ENCODE data around the gene SPINDOC. TPM values are rescaled to one million over a fixed set of nuclear protein-coding genes. Genes with fewer than 3 reads are reported as not detected.
A peak's percentile ranks its signal among the peaks of the same experiment; 100 is the strongest.
"Not testable (repeated sequence)": the region's sequence is repeated elsewhere in the genome, so short reads cannot be mapped to it uniquely, and the experiment has no call there.

Gene SPINDOC
- total RNA-seq, 2 donors from 2014 or later: 7.0 to 12.1 TPM

DNA sequence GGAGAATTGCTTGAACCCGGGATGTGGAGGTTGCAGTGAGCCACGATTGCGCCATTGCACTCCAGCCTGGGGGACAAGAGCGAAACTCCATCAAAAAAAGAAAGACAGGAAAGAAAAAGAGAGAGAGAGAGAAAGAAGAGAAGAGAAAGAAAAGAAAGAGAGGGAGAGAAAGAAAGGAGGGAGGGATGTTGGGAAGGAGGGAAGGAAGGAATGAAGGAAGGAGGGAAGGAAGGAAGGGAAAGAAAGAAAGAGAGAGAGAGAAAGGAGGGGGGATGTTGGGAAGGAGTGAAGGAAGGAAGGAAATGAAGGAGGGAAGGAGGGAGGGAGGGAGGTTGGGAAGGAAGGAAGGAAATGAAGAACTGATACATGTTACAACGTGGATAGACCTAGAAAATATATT lies 12.3 kb upstream of the SPINDOC start:
- DNase-seq (ENCODE audit: low spot score): no peak
- no peak overlapping the region for H3K4me3 ChIP-seq
- TF ChIP-seq, protein P1, sequence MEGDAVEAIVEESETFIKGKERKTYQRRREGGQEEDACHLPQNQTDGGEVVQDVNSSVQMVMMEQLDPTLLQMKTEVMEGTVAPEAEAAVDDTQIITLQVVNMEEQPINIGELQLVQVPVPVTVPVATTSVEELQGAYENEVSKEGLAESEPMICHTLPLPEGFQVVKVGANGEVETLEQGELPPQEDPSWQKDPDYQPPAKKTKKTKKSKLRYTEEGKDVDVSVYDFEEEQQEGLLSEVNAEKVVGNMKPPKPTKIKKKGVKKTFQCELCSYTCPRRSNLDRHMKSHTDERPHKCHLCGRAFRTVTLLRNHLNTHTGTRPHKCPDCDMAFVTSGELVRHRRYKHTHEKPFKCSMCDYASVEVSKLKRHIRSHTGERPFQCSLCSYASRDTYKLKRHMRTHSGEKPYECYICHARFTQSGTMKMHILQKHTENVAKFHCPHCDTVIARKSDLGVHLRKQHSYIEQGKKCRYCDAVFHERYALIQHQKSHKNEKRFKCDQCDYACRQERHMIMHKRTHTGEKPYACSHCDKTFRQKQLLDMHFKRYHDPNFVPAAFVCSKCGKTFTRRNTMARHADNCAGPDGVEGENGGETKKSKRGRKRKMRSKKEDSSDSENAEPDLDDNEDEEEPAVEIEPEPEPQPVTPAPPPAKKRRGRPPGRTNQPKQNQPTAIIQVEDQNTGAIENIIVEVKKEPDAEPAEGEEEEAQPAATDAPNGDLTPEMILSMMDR (IDR thresholded peaks at IDR 0.05): no peak

GRCh38 chr11:63802637-63803414 lies 10.4 kb upstream of the SPINDOC start:
- Histone ChIP-seq H3K4me3 (no peak overlapping the region), H3K36me3 (no peaks in the 10 kb centered on the region), H3K27me3 (no peaks in the 10 kb centered on the region), H3K9me3 (no peaks in the 10 kb centered on the region), H3K27ac (no peak overlapping the region), H3K4me1 (no peaks in the 10 kb centered on the region)
- TF ChIP-seq, protein P1 (IDR thresholded peaks at IDR 0.05): no peak
- DNase-seq (ENCODE audit: low spot score): no peak

More for the DNA sequence above, 12.3 kb upstream of the SPINDOC start:
- H3K36me3 ChIP-seq: no peaks in the 10 kb centered on the region
- no peaks in the 10 kb centered on the region for H3K27me3 ChIP-seq
- H3K27ac ChIP-seq: no peak overlapping the region
- no peaks in the 10 kb centered on the region for H3K4me1 ChIP-seq
- no peaks in the 10 kb centered on the region for H3K9me3 ChIP-seq

DNA sequence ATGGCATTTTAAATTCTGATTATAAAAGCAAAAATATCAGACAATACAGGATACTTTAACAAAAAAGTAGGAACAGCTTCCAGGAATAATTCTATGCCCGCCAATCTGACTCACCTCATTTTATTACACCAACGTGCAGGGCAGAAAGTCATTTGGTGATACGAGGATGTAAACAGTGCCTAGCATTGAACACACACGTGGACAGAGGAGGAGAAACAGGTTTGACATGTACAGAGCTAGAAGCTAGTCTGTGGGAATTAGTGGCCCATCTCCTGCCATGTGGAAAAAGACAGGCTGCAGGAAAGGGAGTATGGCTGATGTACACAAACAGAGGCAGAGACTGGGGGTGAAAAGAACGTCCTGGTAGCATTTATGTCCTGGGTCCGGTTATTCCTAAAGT lies 9.0 kb upstream of the SPINDOC start:
- Histone ChIP-seq H3K27me3 (no peaks in the 10 kb centered on the region), H3K9me3 (no peaks in the 10 kb centered on the region), H3K4me3 (no peak overlapping the region), H3K4me1 (no peaks in the 10 kb centered on the region), H3K36me3 (no peaks in the 10 kb centered on the region), H3K27ac (no peak overlapping the region)
- TF ChIP-seq, protein P1 (IDR thresholded peaks at IDR 0.05): no peak
- no peak for DNase-seq (ENCODE audit: low spot score)

DNA sequence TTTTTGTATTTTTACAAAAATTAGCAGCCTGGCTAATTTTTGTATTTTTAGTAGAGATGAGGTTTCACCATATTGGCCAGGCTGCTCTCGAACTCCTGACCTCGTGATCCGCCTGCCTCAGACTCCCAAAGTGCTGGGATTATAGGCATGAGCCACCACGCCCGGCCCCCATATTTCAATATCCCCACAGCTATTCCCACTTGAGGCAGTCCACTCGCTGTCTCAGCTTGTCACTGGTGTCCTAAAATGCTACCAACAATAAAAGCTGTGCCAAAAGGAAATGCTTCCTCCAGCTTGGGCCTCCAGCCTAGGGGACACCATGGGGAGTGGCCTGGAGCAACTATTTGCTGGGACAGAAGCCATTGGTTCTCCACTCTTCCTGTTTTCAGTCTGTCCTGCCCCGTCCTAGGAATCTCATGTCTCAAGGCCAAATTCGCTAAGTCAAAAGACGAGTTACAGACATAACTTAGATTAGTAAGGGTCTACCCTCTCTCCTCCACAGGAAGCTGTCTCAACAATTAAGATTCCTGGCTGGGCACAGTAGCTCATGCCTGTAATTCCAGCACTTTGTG lies 7.3 kb upstream of the SPINDOC start:
- TF ChIP-seq, protein P1 (IDR thresholded peaks at IDR 0.05): no peak
- Histone ChIP-seq H3K27ac (no peak overlapping the region), H3K27me3 (no peaks in the 10 kb centered on the region), H3K36me3 (no peaks in the 10 kb centered on the region), H3K4me3 (no peak overlapping the region), H3K9me3 (no peaks in the 10 kb centered on the region), H3K4me1 (no peaks in the 10 kb centered on the region)
- DNase-seq (ENCODE audit: low spot score): peak; percentile 59

GRCh38 chr11:63810383-63810782 lies 2.9 kb upstream of the SPINDOC start:
- not testable (repeated sequence) for H3K27ac ChIP-seq; H3K4me3 ChIP-seq; H3K36me3 ChIP-seq; DNase-seq (ENCODE audit: low spot score); H3K27me3 ChIP-seq; H3K9me3 ChIP-seq
- H3K4me1 ChIP-seq: peaks cover 0 to 18% of the 10 kb centered on the region in 2 donors

DNA sequence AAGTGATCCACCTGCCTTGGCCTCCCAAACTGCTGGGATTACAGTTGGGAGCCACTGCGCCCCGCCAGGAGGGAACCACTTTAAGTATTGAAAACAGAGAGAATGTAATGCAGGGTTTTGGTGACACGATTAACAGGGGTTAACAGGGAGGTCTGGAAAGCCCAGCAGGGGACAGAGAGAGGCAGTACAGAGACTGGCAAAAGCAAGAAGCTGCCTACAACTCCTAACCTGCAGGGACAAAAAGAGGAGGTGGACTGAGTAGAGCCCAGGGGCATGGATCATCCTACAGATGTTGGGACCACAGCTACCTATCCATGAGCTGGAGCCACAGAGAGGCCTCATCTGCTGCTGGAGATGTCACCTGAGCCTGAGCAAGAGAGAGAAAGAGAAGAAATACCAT lies 1.7 kb upstream of the SPINDOC start:
- Histone ChIP-seq H3K4me1 (peaks cover 0 to 18% of the 10 kb centered on the region in 2 donors), H3K27me3 (no peaks in the 10 kb centered on the region), H3K36me3 (no peaks in the 10 kb centered on the region), H3K9me3 (no peaks in the 10 kb centered on the region), H3K27ac (no peak overlapping the region), H3K4me3 (no peak overlapping the region)
- TF ChIP-seq, protein P1 (IDR thresholded peaks at IDR 0.05): no peak
- DNase-seq (ENCODE audit: low spot score): no peak

All from right atrium auricular region (tissue), 2 donors.